NCI-H1105 (cell line): Measurements from ENCODE around the gene KRTAP6-3.

Source experiments
- DNase-seq: peaks from one replicate; lab custom pipeline; 2025; lab: John Stamatoyannopoulos, UW

Gene KRTAP6-3

DNA sequence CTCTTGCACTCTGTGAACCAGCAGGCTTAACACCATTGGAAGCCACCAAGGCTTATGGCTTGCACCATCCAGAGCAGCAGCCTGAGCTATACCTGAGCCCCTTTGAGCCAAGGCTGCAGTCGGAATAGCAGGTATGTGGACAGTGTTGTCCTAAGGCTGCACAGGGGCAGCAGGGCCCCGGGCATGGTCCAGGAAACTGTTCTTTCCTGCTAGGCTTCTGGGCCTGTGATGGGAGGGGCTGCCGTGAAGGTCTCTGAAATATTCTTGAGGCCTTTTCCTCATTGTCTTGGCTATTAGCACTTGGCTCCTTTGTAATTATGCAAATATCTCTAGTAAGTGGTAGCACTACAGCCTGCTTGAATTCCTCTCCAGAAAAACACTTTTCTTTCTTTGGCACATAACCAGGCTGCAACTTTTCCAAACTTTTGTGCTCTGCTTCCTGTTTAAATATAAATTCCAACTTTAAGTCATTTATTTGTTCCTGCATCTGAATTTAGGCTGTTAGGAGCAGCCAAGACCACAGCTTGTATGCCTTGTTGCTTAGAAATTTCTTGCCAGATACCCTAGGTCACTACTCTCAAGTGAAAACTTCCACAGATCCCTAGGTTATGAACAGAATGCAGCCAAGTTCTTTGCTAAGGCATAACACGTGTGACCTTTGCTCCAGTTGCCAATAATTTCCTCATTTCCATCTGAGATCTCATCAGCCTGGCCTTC lies 33.4 kb downstream of the KRTAP6-3 start:
- no peak for DNase-seq

- DNase-seq: no peak
Observed at GRCh38 chr21:30628109-30628508, 35.9 kb downstream of the KRTAP6-3 start.

DNA sequence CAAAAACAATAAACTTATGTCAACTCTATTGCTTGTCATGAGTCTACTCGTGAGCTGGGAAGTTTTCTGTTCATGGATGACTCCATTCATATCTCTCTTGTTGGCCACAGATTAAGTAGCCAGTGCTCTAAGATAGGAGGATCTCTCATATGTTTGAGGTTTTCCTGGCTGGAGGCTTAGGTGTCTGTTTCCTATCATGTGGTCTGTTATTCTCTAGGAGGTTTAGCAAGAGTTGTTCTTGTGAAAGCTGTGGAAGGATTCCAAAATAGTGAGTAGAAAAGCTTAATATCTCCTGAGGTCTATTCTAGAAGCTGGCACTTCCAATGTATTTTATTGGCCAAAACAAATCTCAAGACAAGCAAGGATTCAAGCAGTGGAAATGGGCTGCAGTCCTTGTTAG lies 37.0 kb downstream of the KRTAP6-3 start:
- no peak for DNase-seq

DNA sequence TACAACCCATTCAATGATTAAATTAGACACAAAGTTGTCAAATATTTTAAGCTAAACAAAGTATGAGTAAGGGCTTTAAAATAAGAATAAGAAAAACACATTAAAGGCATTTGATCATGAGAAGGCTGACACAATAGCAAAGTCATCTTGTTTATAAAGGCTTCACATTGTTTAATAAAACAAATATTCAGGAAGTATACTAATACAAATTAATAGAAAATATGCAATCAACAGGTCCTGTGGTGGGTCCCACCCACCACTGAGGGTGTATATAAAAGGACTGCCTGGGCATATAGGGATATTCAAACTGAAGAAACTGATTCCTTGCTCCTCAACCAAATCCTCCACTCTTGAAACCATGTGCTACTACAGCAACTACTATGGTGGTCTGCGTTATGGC lies 42.7 kb downstream of the KRTAP6-3 start, which contains the start of gene KRTAP20-2:
Gene KRTAP20-2, plus strand, starts transcription at position 301 of the 400 bp plus-strand sequence. Its CDS starts 58 bp downstream, at position 359.
- DNase-seq: no peak

DNA sequence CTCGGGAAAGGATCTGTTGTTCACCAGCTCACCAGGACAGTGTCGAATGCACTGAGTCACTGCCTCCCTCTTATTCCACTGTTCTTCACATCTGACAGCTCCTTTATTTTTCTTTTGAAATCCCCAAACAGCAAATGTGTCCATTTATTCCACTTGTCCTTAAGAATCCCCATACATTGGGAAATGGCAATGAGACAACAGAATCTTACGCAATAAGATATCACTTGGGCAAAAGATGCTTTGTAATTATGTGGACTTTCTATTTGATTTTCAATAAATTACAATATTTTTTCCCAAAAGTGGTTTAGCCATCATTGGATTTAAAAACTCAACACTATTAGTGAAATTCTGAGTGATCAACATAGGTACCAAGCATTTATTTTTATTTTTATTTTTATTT lies 46.4 kb downstream of the KRTAP6-3 start:
- DNase-seq: no peak

DNA sequence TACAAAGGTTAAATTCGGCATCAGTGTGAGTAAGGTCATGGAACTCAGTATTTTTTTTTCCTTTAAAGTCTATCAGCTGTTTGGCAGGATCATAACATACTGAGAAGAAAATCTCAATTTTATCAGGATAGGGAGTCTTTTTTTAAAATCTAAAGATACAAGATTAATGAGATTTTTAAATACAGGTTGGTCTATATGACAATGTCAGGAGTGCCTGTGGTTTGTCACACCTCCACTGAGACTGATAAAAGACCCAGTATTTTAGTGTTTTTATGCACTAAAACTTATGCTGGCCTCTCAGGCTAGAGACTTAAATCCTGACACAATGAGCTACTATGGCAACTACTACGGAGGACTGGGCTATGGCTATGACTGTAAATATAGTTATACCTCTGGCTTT lies 50.3 kb downstream of the KRTAP6-3 start, which contains the start of gene KRTAP20-3:
Gene KRTAP20-3, plus strand, starts transcription at position 301 of the 400 bp plus-strand sequence.
- no peak for DNase-seq
